Ectodermal cell (in vitro differentiated cells): Measurements from ENCODE around the gene CD6.

Experiments
- H3K27ac ChIP-seq: 2 replicates; pipeline ENCODE4 v1.7.0; 2013; ENCODE audit warnings: mild to moderate bottlenecking, low read depth, low read length; ENCODE audit not compliant: insufficient read depth, poor library complexity, severe bottlenecking
- H3K27me3 ChIP-seq: 2 replicates; pipeline ENCODE4 v1.7.0; 2013; ENCODE audit warnings: mild to moderate bottlenecking, low read length; ENCODE audit not compliant: insufficient read depth, control insufficient read depth, poor library complexity, severe bottlenecking
- H3K36me3 ChIP-seq: one replicate; pipeline ENCODE4 v1.7.0; 2013; ENCODE audit warnings: low read length; ENCODE audit not compliant: control insufficient read depth, insufficient read depth
- H3K4me1 ChIP-seq: one replicate; pipeline ENCODE4 v1.7.0; 2013; ENCODE audit warnings: low read length; ENCODE audit not compliant: control insufficient read depth, insufficient read depth
- H3K4me3 ChIP-seq: 2 replicates; pipeline ENCODE4 v1.7.0; 2013; ENCODE audit warnings: low read depth, low read length, control low read depth; ENCODE audit not compliant: insufficient read depth
- H3K9me3 ChIP-seq: 2 replicates; pipeline ENCODE4 v1.7.0; 2013; ENCODE audit warnings: mild to moderate bottlenecking, low read length, moderate library complexity; ENCODE audit not compliant: control insufficient read depth
- WGBS, 2 experiments: methylation state at CpG; one replicate each; pipeline ENCODE4 v1.1.7; 2013; ENCODE audit warnings: missing lambda C conversion rate in 2 of 2; 5-methylcytosine and 5-hydroxymethylcytosine counted together

The CD6 gene

GRCh38 chr11:60981515-60981914 lies 10.0 kb downstream of the CD6 start:
- no peaks in the 10 kb centered on the region for H3K4me1 ChIP-seq
- H3K4me3 ChIP-seq = no peak overlapping the region
- no peaks in the 10 kb centered on the region for H3K9me3 ChIP-seq
- H3K27me3 ChIP-seq = no peaks in the 10 kb centered on the region
- no peak overlapping the region for H3K27ac ChIP-seq
- WGBS, 2 experiments = 85% methylated on average over 12 of the region's 12 CpGs
- no peaks in the 10 kb centered on the region for H3K36me3 ChIP-seq

- Histone ChIP-seq H3K4me1 (no peaks in the 10 kb centered on the region), H3K36me3 (no peaks in the 10 kb centered on the region)
These were observed 10.7 kb downstream of the CD6 start for GRCh38 chr11:60982184-60982583.

GRCh38 chr11:60984149-60984548 lies 12.7 kb downstream of the CD6 start:
- WGBS, 2 experiments = 67 to 73% methylated on average over 5 of the region's 6 CpGs
- H3K36me3 ChIP-seq = no peaks in the 10 kb centered on the region
- H3K4me1 ChIP-seq = no peaks in the 10 kb centered on the region
- H3K9me3 ChIP-seq = no peaks in the 10 kb centered on the region
- H3K27me3 ChIP-seq = no peaks in the 10 kb centered on the region
- no peak overlapping the region for H3K27ac ChIP-seq
- no peak overlapping the region for H3K4me3 ChIP-seq

More at GRCh38 chr11:60982184-60982583, 10.7 kb downstream of the CD6 start:
- Histone ChIP-seq H3K9me3 (no peaks in the 10 kb centered on the region), H3K4me3 (no peak overlapping the region), H3K27me3 (no peaks in the 10 kb centered on the region), H3K27ac (no peak overlapping the region)
- WGBS, 2 experiments = 93 to 97% methylated on average over 8 of the region's 8 CpGs

GRCh38 chr11:60984636-60985035 lies 13.2 kb downstream of the CD6 start:
- Histone ChIP-seq H3K36me3 (no peaks in the 10 kb centered on the region), H3K9me3 (no peaks in the 10 kb centered on the region), H3K27me3 (no peaks in the 10 kb centered on the region), H3K27ac (no peak overlapping the region), H3K4me1 (no peaks in the 10 kb centered on the region), H3K4me3 (no peak overlapping the region)
- 65 to 66% methylated on average over 4 of the region's 4 CpGs for WGBS, 2 experiments

- H3K4me3 ChIP-seq = no peak overlapping the region
- 88 to 95% methylated on average over 2 of the region's 2 CpGs for WGBS, 2 experiments
- no peaks in the 10 kb centered on the region for H3K27me3 ChIP-seq
These were observed 14.0 kb downstream of the CD6 start for GRCh38 chr11:60985501-60985900.

GRCh38 chr11:60985991-60986915 lies 14.8 kb downstream of the CD6 start:
- Histone ChIP-seq H3K4me1 (no peaks in the 10 kb centered on the region), H3K9me3 (no peaks in the 10 kb centered on the region), H3K27ac (no peak overlapping the region), H3K4me3 (no peak overlapping the region), H3K36me3 (no peaks in the 10 kb centered on the region), H3K27me3 (no peaks in the 10 kb centered on the region)
- WGBS, 2 experiments = 91 to 93% methylated on average over 17 of the region's 17 CpGs

More at GRCh38 chr11:60985501-60985900, 14.0 kb downstream of the CD6 start:
- no peaks in the 10 kb centered on the region for H3K4me1 ChIP-seq
- no peaks in the 10 kb centered on the region for H3K9me3 ChIP-seq
- H3K36me3 ChIP-seq = no peaks in the 10 kb centered on the region
- H3K27ac ChIP-seq = no peak overlapping the region

GRCh38 chr11:60987577-60988277 lies 16.2 kb downstream of the CD6 start:
- Histone ChIP-seq H3K36me3 (no peaks in the 10 kb centered on the region), H3K4me1 (peaks cover 1% of the 10 kb centered on the region), H3K27ac (no peak overlapping the region), H3K9me3 (no peaks in the 10 kb centered on the region), H3K4me3 (no peak overlapping the region), H3K27me3 (no peaks in the 10 kb centered on the region)
- 83 to 84% methylated on average over 9 of the region's 9 CpGs for WGBS, 2 experiments

GRCh38 chr11:60988658-60989057 lies 17.2 kb downstream of the CD6 start:
- H3K9me3 ChIP-seq = no peaks in the 10 kb centered on the region
- H3K27me3 ChIP-seq = no peaks in the 10 kb centered on the region
- H3K4me1 ChIP-seq = peaks cover 5% of the 10 kb centered on the region
- 77 to 86% methylated on average over 2 of the region's 2 CpGs for WGBS, 2 experiments
- H3K27ac ChIP-seq = no peak overlapping the region
- H3K36me3 ChIP-seq = no peaks in the 10 kb centered on the region
- no peak overlapping the region for H3K4me3 ChIP-seq

GRCh38 chr11:60989093-60989650 lies 17.7 kb downstream of the CD6 start:
- Histone ChIP-seq H3K36me3 (no peaks in the 10 kb centered on the region), H3K9me3 (no peaks in the 10 kb centered on the region), H3K4me1 (peaks cover 5% of the 10 kb centered on the region), H3K4me3 (no peak overlapping the region), H3K27ac (no peak overlapping the region), H3K27me3 (no peaks in the 10 kb centered on the region)
- WGBS, 2 experiments = 81 to 82% methylated on average over 11 to 12 of the region's 12 CpGs

- Histone ChIP-seq H3K9me3 (no peaks in the 10 kb centered on the region), H3K36me3 (no peaks in the 10 kb centered on the region), H3K4me1 (peaks cover 5% of the 10 kb centered on the region), H3K4me3 (no peak overlapping the region), H3K27ac (no peak overlapping the region), H3K27me3 (no peaks in the 10 kb centered on the region)
- WGBS, 2 experiments = 92 to 93% methylated on average over 4 of the region's 4 CpGs
These were observed 20.0 kb downstream of the CD6 start for GRCh38 chr11:60991457-60991856.
